ENCODE data around the gene ZSCAN5C.

Gene ZSCAN5C

DNA sequence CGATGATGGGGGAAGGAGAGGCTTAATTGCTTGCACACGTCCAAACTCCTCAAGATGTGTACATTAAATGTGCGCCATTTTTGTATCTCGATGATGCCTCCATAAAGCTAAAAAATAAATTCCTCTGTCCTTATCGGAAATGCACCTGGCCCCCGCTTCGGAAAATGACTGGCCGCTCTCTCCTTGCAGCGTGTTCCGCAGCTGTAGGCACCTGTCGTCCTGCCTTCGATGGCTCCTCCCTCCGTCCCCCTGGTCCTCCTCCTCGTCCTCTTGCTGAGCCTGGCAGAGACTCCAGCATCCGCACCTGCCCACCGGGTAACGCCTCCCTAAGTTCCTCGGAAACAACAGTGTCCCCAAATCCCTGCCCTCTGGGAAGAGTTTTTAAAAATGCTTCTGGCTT lies 25.2 kb upstream of the ZSCAN5C start:
- TF ChIP-seq, protein P1, sequence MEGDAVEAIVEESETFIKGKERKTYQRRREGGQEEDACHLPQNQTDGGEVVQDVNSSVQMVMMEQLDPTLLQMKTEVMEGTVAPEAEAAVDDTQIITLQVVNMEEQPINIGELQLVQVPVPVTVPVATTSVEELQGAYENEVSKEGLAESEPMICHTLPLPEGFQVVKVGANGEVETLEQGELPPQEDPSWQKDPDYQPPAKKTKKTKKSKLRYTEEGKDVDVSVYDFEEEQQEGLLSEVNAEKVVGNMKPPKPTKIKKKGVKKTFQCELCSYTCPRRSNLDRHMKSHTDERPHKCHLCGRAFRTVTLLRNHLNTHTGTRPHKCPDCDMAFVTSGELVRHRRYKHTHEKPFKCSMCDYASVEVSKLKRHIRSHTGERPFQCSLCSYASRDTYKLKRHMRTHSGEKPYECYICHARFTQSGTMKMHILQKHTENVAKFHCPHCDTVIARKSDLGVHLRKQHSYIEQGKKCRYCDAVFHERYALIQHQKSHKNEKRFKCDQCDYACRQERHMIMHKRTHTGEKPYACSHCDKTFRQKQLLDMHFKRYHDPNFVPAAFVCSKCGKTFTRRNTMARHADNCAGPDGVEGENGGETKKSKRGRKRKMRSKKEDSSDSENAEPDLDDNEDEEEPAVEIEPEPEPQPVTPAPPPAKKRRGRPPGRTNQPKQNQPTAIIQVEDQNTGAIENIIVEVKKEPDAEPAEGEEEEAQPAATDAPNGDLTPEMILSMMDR (conservative IDR thresholded peaks at IDR 0.05; ENCODE audit: low read length), result no peak
- TF ChIP-seq EZH2phosphoT487 (IDR thresholded peaks at IDR 0.05; ENCODE audit: borderline replicate concordance), result no peak
- no peaks in the 10 kb centered on the region for H3K27me3 ChIP-seq (ENCODE audit: insufficient read depth, low read length, poor library complexity, severe bottlenecking)

DNA sequence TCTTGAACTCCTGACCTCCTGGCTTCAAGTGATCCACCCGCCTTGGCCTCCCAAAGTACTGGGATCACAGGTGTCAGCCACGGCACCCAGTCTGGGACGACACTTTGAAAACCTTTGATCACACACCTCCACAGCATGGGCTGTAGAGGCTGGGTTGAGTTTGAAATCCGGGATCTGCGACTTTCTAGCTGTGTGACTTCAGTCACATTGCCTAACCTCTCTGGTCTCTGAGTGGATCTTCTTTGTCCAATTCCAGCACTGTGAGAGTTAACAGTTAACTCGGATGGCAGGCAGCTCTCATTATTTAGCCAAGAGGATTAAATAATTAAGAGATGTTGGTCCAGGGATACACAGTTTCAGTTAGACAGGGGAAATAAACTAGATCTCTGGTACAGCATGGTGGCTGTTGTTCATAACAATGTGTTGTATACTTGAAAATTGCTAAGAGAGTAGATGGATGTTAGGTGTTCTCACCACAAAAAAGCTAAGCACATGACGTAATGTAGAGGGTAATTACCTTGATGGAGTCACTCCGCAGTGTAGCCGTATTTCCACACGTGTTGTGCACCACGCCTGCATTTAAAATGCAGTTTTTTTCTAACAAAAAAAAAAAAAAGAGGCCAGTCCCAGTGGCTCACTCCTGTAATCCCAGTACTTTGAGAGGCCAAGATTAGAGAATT lies 24.4 kb upstream of the ZSCAN5C start:
- Histone ChIP-seq H4K20me1 (ENCODE audit: insufficient read depth, low read length, poor library complexity, severe bottlenecking) (no peaks in the 10 kb centered on the region), H3K36me3 (ENCODE audit: insufficient read depth, low read length) (no peaks in the 10 kb centered on the region), H3K9me3 (ENCODE audit: insufficient read depth, low read depth, low read length) (no peaks in the 10 kb centered on the region), H3K4me1 (ENCODE audit: insufficient read depth, low read length, poor library complexity, severe bottlenecking) (no peaks in the 10 kb centered on the region), H3K79me2 (ENCODE audit: insufficient read depth, low read length) (no peaks in the 10 kb centered on the region), H3K9me2 (replicated peaks; ENCODE audit: low read depth, low read length) (no peaks in the 10 kb centered on the region), H3K4me3 (ENCODE audit: low read length, poor library complexity, severe bottlenecking) (no peak overlapping the region), H3K4me2 (ENCODE audit: low read depth, low read length, poor library complexity, severe bottlenecking) (no peak overlapping the region), H2AFZ (ENCODE audit: low read length) (no peak overlapping the region), H3K9ac (ENCODE audit: low read depth, low read length, poor library complexity, severe bottlenecking) (no peak overlapping the region), H3K27me3 (ENCODE audit: insufficient read depth, low read length, poor library complexity, severe bottlenecking) (no peaks in the 10 kb centered on the region), H3F3A (ENCODE audit: low read depth) (no peaks in the 10 kb centered on the region)
- TF ChIP-seq, protein P1 (conservative IDR thresholded peaks at IDR 0.05; ENCODE audit: low read length), result no peak
- no peak for TF ChIP-seq EZH2phosphoT487 (IDR thresholded peaks at IDR 0.05; ENCODE audit: borderline replicate concordance)

More for the DNA sequence above, 25.2 kb upstream of the ZSCAN5C start:
- H3K36me3 ChIP-seq (ENCODE audit: insufficient read depth, low read length), result no peaks in the 10 kb centered on the region
- no peaks in the 10 kb centered on the region for H3K79me2 ChIP-seq (ENCODE audit: insufficient read depth, low read length)
- no peaks in the 10 kb centered on the region for H3K4me1 ChIP-seq (ENCODE audit: insufficient read depth, low read length, poor library complexity, severe bottlenecking)
- no peak overlapping the region for H3K4me3 ChIP-seq (ENCODE audit: low read length, poor library complexity, severe bottlenecking)
- H3K9ac ChIP-seq (ENCODE audit: low read depth, low read length, poor library complexity, severe bottlenecking), result no peak overlapping the region
- no peak overlapping the region for H2AFZ ChIP-seq (ENCODE audit: low read length)
- H3K4me2 ChIP-seq (ENCODE audit: low read depth, low read length, poor library complexity, severe bottlenecking), result no peak overlapping the region
- H3K9me3 ChIP-seq (ENCODE audit: insufficient read depth, low read depth, low read length), result no peaks in the 10 kb centered on the region
- no peaks in the 10 kb centered on the region for H4K20me1 ChIP-seq (ENCODE audit: insufficient read depth, low read length, poor library complexity, severe bottlenecking)
- H3K9me2 ChIP-seq (replicated peaks; ENCODE audit: low read depth, low read length), result no peaks in the 10 kb centered on the region
- H3F3A ChIP-seq (ENCODE audit: low read depth), result no peaks in the 10 kb centered on the region

GRCh38 chr19:56189785-56190184 lies 12.3 kb upstream of the ZSCAN5C start:
- no peak overlapping the region for H3K4me3 ChIP-seq (ENCODE audit: low read length, poor library complexity, severe bottlenecking)
- H3K9ac ChIP-seq (ENCODE audit: low read depth, low read length, poor library complexity, severe bottlenecking), result no peak overlapping the region
- H4K20me1 ChIP-seq (ENCODE audit: insufficient read depth, low read length, poor library complexity, severe bottlenecking), result no peaks in the 10 kb centered on the region
- H3F3A ChIP-seq (ENCODE audit: low read depth), result no peaks in the 10 kb centered on the region
- H3K79me2 ChIP-seq (ENCODE audit: insufficient read depth, low read length), result no peaks in the 10 kb centered on the region
- H3K4me1 ChIP-seq (ENCODE audit: insufficient read depth, low read length, poor library complexity, severe bottlenecking), result no peaks in the 10 kb centered on the region
- no peak overlapping the region for H3K4me2 ChIP-seq (ENCODE audit: low read depth, low read length, poor library complexity, severe bottlenecking)
- H3K9me2 ChIP-seq (replicated peaks; ENCODE audit: low read depth, low read length), result no peaks in the 10 kb centered on the region
- H3K27me3 ChIP-seq (ENCODE audit: insufficient read depth, low read length, poor library complexity, severe bottlenecking), result no peaks in the 10 kb centered on the region
- no peaks in the 10 kb centered on the region for H3K36me3 ChIP-seq (ENCODE audit: insufficient read depth, low read length)
- H3K9me3 ChIP-seq (ENCODE audit: insufficient read depth, low read depth, low read length), result no peaks in the 10 kb centered on the region
- no peak overlapping the region for H2AFZ ChIP-seq (ENCODE audit: low read length)
- TF ChIP-seq EZH2phosphoT487 (IDR thresholded peaks at IDR 0.05; ENCODE audit: borderline replicate concordance), result no peak
- TF ChIP-seq, protein P1 (conservative IDR thresholded peaks at IDR 0.05; ENCODE audit: low read length), result no peak; the same call in 1 of the 2 replicates
